ENCODE measurements around the gene SPI1. TPM values are rescaled to one million over a fixed set of nuclear protein-coding genes. Genes with fewer than 3 reads are reported as not detected.

Gene SPI1
- total and polyA plus RNA-seq, 5 donors, result 5.9 to 24.1 (median 18.2) TPM

- peak; percentile 25 to 41 for ATAC-seq
- Histone ChIP-seq H3K4me1 (ENCODE audit: control insufficient read depth, insufficient read depth, low read length) (no peaks in the 10 kb centered on the region), H3K27ac (ENCODE audit: low read length) (no peak overlapping the region), H3K4me3 (ENCODE audit: low read length) (no peak overlapping the region), H3K27me3 (ENCODE audit: control insufficient read depth, insufficient read depth) (no peaks in the 10 kb centered on the region), H3K9me3 (ENCODE audit: control insufficient read depth, low read length) (no peaks in the 10 kb centered on the region)
- no peak for DNase-seq
- 55% methylated on average over 4 of the region's 4 CpGs for WGBS
- intact Hi-C loops (cut with DNase I), result no loop called here
Observed at GRCh38 chr11:47383071-47383470, 4.7 kb upstream of the SPI1 start.

DNA sequence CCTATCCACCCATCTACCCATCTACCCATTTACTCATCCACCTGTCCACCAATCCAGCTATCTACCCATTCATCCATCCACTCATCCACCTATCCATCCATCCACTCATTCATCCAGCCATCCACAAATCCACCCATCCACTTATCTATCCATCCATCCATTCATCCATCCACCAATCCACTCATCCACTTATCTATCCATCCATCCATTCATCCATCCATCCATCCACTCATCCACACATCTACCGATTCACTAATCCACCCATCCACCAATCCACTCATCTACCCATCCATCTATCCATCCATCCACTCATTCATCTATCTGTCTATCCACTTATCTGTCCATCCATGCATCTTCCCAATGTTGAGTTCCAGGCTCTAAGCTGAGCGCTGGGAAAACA lies 1.7 kb upstream of the SPI1 start:
- intact Hi-C loops (cut with DNase I), result no loop called here
- Histone ChIP-seq H3K27me3 (ENCODE audit: control insufficient read depth, insufficient read depth) (no peaks in the 10 kb centered on the region), H3K4me3 (ENCODE audit: low read length) (no peak overlapping the region), H3K27ac (ENCODE audit: low read length) (no peak overlapping the region), H3K9me3 (ENCODE audit: control insufficient read depth, low read length) (no peaks in the 10 kb centered on the region), H3K4me1 (ENCODE audit: control insufficient read depth, insufficient read depth, low read length) (no peaks in the 10 kb centered on the region)
- WGBS, result 94% methylated on average over 2 of the region's 2 CpGs
- ATAC-seq (no peak), DNase-seq (no peak)

GRCh38 chr11:47379317-47379716 lies 970 bp upstream of the SPI1 start:
- intact Hi-C loops (cut with DNase I), result loop anchor here in 3 of 4 donors (10.0 kb wide), 3 partner anchors 65 to 475 kb away; partner anchors contain the start of gene RAPSN (in 1 of the 3)
- Histone ChIP-seq H3K27ac (ENCODE audit: low read length) (no peak overlapping the region), H3K9me3 (ENCODE audit: control insufficient read depth, low read length) (no peaks in the 10 kb centered on the region), H3K4me3 (ENCODE audit: low read length) (no peak overlapping the region), H3K4me1 (ENCODE audit: control insufficient read depth, insufficient read depth, low read length) (no peaks in the 10 kb centered on the region), H3K27me3 (ENCODE audit: control insufficient read depth, insufficient read depth) (no peaks in the 10 kb centered on the region)
- WGBS, result 89% methylated on average over 2 of the region's 2 CpGs
- ATAC-seq (no peak), DNase-seq (no peak)

DNA sequence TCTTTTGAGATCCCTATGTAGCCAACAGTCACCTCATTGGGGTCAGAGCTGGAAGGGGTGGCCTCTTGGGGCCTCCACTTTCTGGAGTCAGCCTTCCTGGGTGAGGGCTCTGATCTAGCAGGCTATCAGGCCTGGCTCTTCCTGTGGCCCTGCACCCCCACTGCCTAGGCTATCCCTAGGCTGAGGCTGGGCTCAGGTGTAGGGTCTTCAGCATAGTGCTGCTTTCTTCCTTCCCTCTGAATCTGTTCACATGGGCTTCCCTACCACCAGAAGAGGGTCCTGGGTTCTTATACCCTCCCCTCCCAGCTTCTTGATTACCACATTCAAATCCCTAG lies 456 bp upstream of the SPI1 start:
- intact Hi-C loops (cut with DNase I), result loop anchor here in 3 of 4 donors (10.0 kb wide), 3 partner anchors 66 to 476 kb away; partner anchors contain the start of gene RAPSN (in 1 of the 3)
- Histone ChIP-seq H3K4me3 (ENCODE audit: low read length) (no peak overlapping the region), H3K9me3 (ENCODE audit: control insufficient read depth, low read length) (no peaks in the 10 kb centered on the region), H3K27me3 (ENCODE audit: control insufficient read depth, insufficient read depth) (no peaks in the 10 kb centered on the region), H3K4me1 (ENCODE audit: control insufficient read depth, insufficient read depth, low read length) (no peaks in the 10 kb centered on the region), H3K27ac (ENCODE audit: low read length) (no peak overlapping the region)
- DNase-seq (no peak), ATAC-seq (no peak)

GRCh38 chr11:47377571-47378009 lies 757 bp downstream of the SPI1 start:
- Histone ChIP-seq H3K4me1 (ENCODE audit: control insufficient read depth, insufficient read depth, low read length) (no peaks in the 10 kb centered on the region), H3K27ac (ENCODE audit: low read length) (peak overlapping the region; percentile 0), H3K27me3 (ENCODE audit: control insufficient read depth, insufficient read depth) (no peaks in the 10 kb centered on the region), H3K4me3 (ENCODE audit: low read length) (no peak overlapping the region), H3K9me3 (ENCODE audit: control insufficient read depth, low read length) (no peaks in the 10 kb centered on the region)
- DNase-seq, result peak in 2 of 3 donors; percentile 61 to 71
- peak in 1 of 2 donors; percentile 42 for ATAC-seq
- 78% methylated on average over 5 of the region's 5 CpGs for WGBS
- intact Hi-C loops (cut with DNase I), result loop anchor here in 3 of 4 donors (10.0 kb wide), 3 partner anchors 67 to 477 kb away; partner anchors contain the start of gene RAPSN (in 1 of the 3)

DNA sequence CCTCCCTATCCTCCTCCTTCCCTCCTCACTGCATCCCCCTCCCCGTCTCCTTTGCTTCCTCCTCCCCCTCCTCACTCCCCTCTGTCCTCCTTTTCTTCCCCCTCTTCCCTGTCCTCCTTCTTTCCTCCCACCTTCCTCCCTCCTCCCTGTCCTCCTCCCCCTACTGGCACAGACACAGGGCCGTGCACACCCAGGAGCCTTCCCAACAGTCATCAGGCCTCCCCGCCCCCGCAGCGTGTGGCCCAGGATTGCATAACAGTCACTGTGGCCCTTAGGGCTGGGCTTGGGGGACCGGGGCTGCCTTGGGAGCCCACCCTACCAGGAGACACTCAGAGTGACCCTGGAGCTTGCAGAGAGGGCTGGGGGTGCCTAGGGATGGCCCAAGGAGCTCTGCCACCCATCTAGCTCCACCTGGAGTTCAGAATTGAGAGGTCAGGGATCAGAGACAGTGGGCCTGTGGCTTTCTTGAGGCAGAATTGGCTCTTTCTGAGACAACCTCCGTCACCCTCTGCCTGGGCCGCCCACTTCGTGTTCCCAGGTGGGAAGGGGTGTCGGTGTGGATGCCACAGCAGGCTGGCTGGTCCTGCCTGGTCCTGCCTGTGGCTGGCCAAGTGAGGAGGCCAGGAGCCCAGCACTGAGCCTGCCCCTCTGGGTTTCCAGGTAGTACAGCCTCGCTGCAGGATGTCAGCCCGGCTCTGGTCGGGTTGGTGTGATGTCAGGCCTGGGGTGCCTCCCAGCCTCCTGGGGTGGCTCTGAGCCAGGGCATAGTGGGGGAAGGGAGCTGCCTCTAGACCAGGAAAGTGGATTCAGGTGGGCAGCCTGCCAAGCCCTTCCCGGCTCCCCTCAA lies 1.6 kb downstream of the SPI1 start:
- peak overlapping the region; percentile 53 for H3K27ac ChIP-seq (ENCODE audit: low read length)
- WGBS, result 71% methylated on average over 14 of the region's 14 CpGs
- DNase-seq (peak; percentile 36 to 82 (median 80)), ATAC-seq (peak; percentile 27 to 42)
- H3K9me3 ChIP-seq (ENCODE audit: control insufficient read depth, low read length), result no peaks in the 10 kb centered on the region
- intact Hi-C loops (cut with DNase I), result loop anchor here in 3 of 4 donors (10.0 kb wide), 3 partner anchors 68 to 478 kb away; partner anchors contain the start of gene RAPSN (in 1 of the 3)
- H3K4me1 ChIP-seq (ENCODE audit: control insufficient read depth, insufficient read depth, low read length), result no peaks in the 10 kb centered on the region
- H3K4me3 ChIP-seq (ENCODE audit: low read length), result no peak overlapping the region
- H3K27me3 ChIP-seq (ENCODE audit: control insufficient read depth, insufficient read depth), result no peaks in the 10 kb centered on the region

DNA sequence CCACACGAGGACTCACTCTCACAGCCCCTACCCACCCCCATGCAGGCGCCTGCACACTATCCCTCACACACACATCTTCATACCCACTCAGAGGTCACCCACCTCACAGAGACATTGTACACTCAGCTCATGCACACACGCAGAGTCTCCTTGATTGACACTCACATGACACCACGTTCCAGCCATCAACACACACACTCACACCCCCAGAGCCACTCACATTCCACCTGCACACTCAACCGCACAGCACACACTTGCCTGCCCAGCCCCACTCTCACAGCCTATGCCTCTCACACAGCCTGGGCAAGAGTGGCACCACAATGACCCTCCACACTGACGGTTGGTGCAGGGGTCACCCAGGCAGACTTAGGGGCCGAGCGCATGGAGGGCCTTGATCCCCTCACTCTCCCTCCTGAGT lies 2.2 kb downstream of the SPI1 start:
- intact Hi-C loops (cut with DNase I), result loop anchor here in 3 of 4 donors (10.0 kb wide), 3 partner anchors 69 to 479 kb away; partner anchors contain the start of gene RAPSN (in 1 of the 3)
- Histone ChIP-seq H3K9me3 (ENCODE audit: control insufficient read depth, low read length) (no peaks in the 10 kb centered on the region), H3K27me3 (ENCODE audit: control insufficient read depth, insufficient read depth) (no peaks in the 10 kb centered on the region), H3K27ac (ENCODE audit: low read length) (no peak overlapping the region), H3K4me1 (ENCODE audit: control insufficient read depth, insufficient read depth, low read length) (no peaks in the 10 kb centered on the region), H3K4me3 (ENCODE audit: low read length) (no peak overlapping the region)
- peak in 1 of 3 donors; percentile 25 for DNase-seq
- no peak for ATAC-seq
- WGBS, result 74% methylated on average over 8 of the region's 8 CpGs

DNA sequence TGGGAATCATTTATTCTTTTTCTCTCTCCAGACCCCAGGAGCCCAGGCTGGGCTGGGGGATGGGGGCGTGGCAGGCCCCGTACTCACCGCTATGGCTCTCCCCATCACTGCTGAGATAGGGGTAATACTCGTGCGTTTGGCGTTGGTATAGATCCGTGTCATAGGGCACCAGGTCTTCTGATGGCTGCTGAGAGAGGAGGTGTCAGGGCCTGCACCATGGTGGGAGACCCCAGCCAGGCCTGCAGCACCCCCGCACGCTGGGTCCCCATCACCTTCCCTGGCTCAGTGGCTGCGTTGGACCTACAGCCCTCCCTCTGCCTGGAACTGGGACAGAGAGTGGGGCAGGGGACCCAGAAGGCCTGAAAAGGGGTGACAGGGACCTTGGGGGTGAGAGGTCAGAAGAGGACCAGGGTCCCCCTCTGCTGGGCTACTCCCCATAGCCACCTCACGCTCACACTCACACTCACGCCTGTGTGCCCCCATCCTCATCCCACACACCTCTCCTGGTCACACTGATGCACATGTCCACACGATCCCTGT lies 2.7 kb downstream of the SPI1 start:
- H3K9me3 ChIP-seq (ENCODE audit: control insufficient read depth, low read length), result no peaks in the 10 kb centered on the region
- no peaks in the 10 kb centered on the region for H3K27me3 ChIP-seq (ENCODE audit: control insufficient read depth, insufficient read depth)
- no peak overlapping the region for H3K4me3 ChIP-seq (ENCODE audit: low read length)
- no peak for ATAC-seq
- intact Hi-C loops (cut with DNase I), result loop anchor here in 3 of 4 donors (10.0 kb wide), 3 partner anchors 69 to 479 kb away; partner anchors contain the start of gene RAPSN (in 1 of the 3)
- H3K4me1 ChIP-seq (ENCODE audit: control insufficient read depth, insufficient read depth, low read length), result no peaks in the 10 kb centered on the region
- H3K27ac ChIP-seq (ENCODE audit: low read length), result no peak overlapping the region
- 89% methylated on average over 13 of the region's 13 CpGs for WGBS
- DNase-seq, result peak in 1 of 3 donors; percentile 35

GRCh38 chr11:47375020-47375419 lies 3.3 kb downstream of the SPI1 start:
- H3K27me3 ChIP-seq (ENCODE audit: control insufficient read depth, insufficient read depth), result no peaks in the 10 kb centered on the region

DNA sequence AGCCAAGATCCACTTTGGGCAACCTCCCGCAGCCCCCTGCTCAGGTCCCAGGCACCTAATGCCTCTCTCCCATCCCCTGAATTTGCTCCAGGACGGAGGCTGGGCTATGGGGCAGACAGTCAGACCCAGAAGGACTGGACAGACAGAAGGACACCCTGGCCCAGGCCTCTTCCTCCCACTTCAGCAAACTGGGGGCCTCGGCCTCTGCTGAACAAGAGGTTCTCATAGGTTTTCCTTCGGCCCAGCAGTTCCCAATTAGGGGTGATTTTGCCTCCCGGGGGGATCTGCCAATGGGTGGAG lies 3.7 kb downstream of the SPI1 start:
- H3K27ac ChIP-seq (ENCODE audit: low read length), result no peak overlapping the region

More at GRCh38 chr11:47375020-47375419, 3.3 kb downstream of the SPI1 start:
- Histone ChIP-seq H3K4me1 (ENCODE audit: control insufficient read depth, insufficient read depth, low read length) (no peaks in the 10 kb centered on the region), H3K4me3 (ENCODE audit: low read length) (no peak overlapping the region), H3K9me3 (ENCODE audit: control insufficient read depth, low read length) (no peaks in the 10 kb centered on the region), H3K27ac (ENCODE audit: low read length) (no peak overlapping the region)
- WGBS, result 73% methylated on average over 8 of the region's 8 CpGs
- DNase-seq (peak in 1 of 3 donors; percentile 43), ATAC-seq (no peak)
- intact Hi-C loops (cut with DNase I), result loop anchor here in 3 of 4 donors (10.0 kb wide), 3 partner anchors 70 to 480 kb away; partner anchors contain the start of gene RAPSN (in 1 of the 3)

More for the DNA sequence above, 3.7 kb downstream of the SPI1 start:
- H3K4me3 ChIP-seq (ENCODE audit: low read length), result no peak overlapping the region
- DNase-seq, result no peak
- no peaks in the 10 kb centered on the region for H3K9me3 ChIP-seq (ENCODE audit: control insufficient read depth, low read length)
- no peaks in the 10 kb centered on the region for H3K27me3 ChIP-seq (ENCODE audit: control insufficient read depth, insufficient read depth)
- H3K4me1 ChIP-seq (ENCODE audit: control insufficient read depth, insufficient read depth, low read length), result no peaks in the 10 kb centered on the region
- no peak for ATAC-seq
- WGBS, result 85% methylated on average over 5 of the region's 5 CpGs
- intact Hi-C loops (cut with DNase I), result loop anchor here (5.0 to 10.0 kb wide), 5 partner anchors 33 to 480 kb away; partner anchors contain the start of genes RAPSN (in 1 of the 4) and SLC39A13 (in 1 of the 4)

All from right cardiac atrium (tissue), 5 donors.